ENCODE results near the gene CAMSAP1. TPM values are rescaled to one million over a fixed set of nuclear protein-coding genes. Genes with fewer than 3 reads are reported as not detected.

CAMSAP1 gene
- total and polyA plus RNA-seq, 2 of the 4 experiments (the other 2 are of a cell fraction) = 8.2 to 19.5 TPM

- no peak overlapping the region for H3K23ac ChIP-seq (ENCODE audit: low read depth, low read length)
- whole genome bisulfite sequencing, 2 experiments (ENCODE audit: extremely low coverage in 2 of 2, insufficient read length in 1 of 2) = 33% methylated on average over 1 of the region's 19 CpGs; no CpG with 5 or more reads in 1 of the 2 experiments
- no peak overlapping the region for H2BK15ac ChIP-seq (ENCODE audit: low read depth, low read length)
- no peak for ATAC-seq (ENCODE audit: low read depth)
- no peaks in the 10 kb centered on the region for H3K9me3 ChIP-seq (ENCODE audit: control insufficient read depth, insufficient read depth, low read length)
- no peak overlapping the region for H4K5ac ChIP-seq (ENCODE audit: low read depth, low read length)
- H2BK120ac ChIP-seq (ENCODE audit: low read depth, low read length) = no peak overlapping the region
- H2BK20ac ChIP-seq (ENCODE audit: low read depth, low read length) = no peak overlapping the region
- H3K18ac ChIP-seq (ENCODE audit: low read depth, low read length) = no peak overlapping the region
- DNase-seq = no peak
- H3K79me1 ChIP-seq (ENCODE audit: low read depth in 1 of 2, low read length in 2 of 2) = no peaks in the 10 kb centered on the region
- H3K4me3 ChIP-seq (ENCODE audit: insufficient read depth, low read depth, low read length) = no peak overlapping the region
- no peaks in the 10 kb centered on the region for H3K36me3 ChIP-seq (ENCODE audit: control insufficient read depth, insufficient read depth, low read length)
- no peak overlapping the region for H2AFZ ChIP-seq (replicated peaks; ENCODE audit: low read length, poor library complexity)
- peaks cover 15% of the 10 kb centered on the region; the same call in 1 of the 2 replicates for H3K27me3 ChIP-seq (ENCODE audit: control insufficient read depth, insufficient read depth, low read length)
- H4K20me1 ChIP-seq (ENCODE audit: insufficient read depth, low read length) = no peaks in the 10 kb centered on the region
- no peak overlapping the region for H4K91ac ChIP-seq (ENCODE audit: insufficient read depth, low read depth, low read length)
- peaks cover 5% of the 10 kb centered on the region; the same call in 1 of the 2 replicates for H3K9me1 ChIP-seq (ENCODE audit: insufficient read depth, low read length)
- no peak overlapping the region for H2BK5ac ChIP-seq (ENCODE audit: low read depth, low read length, poor library complexity, severe bottlenecking)
- no peak overlapping the region for H3K27ac ChIP-seq (ENCODE audit: insufficient read depth, low read length)
- H3K4me2 ChIP-seq (ENCODE audit: low read depth, low read length) = no peak overlapping the region
- no peak overlapping the region for H4K8ac ChIP-seq (ENCODE audit: low read depth in 2 of 2, low read length in 2 of 2)
- no peak overlapping the region for H3K56ac ChIP-seq (ENCODE audit: extremely low read depth, insufficient read depth, low read length)
- in situ Hi-C loops (cut with MboI; ENCODE audit: low sequenced_read_pairs) = no loop called here
- intact Hi-C loops (cut with micrococcal nuclease) = no loop called here
- no peaks in the 10 kb centered on the region for H3K4me1 ChIP-seq (ENCODE audit: control insufficient read depth, insufficient read depth, low read length)
- no peak overlapping the region for H3K14ac ChIP-seq (replicated peaks; ENCODE audit: low read depth, low read length)
- no peak overlapping the region for H3K9ac ChIP-seq (ENCODE audit: low read depth, low read length)
- H2AK5ac ChIP-seq (ENCODE audit: low read depth, low read length) = no peak overlapping the region
- ChIA-PET POLR2A (ENCODE audit: unreplicated experiment) (no interaction called here), CTCF (no interaction called here)
- no TSS peak for BruUV-seq (replicated peaks)
- TF ChIP-seq USF2 (IDR thresholded peaks at IDR 0.05; ENCODE audit: low read depth, low read length) (no peak), POLR2A (IDR thresholded peaks at IDR 0.05; ENCODE audit: low read depth, low read length) (no peak), RAD21 (IDR thresholded peaks at IDR 0.05; ENCODE audit: low read length) (no peak), FOS (IDR thresholded peaks at IDR 0.05; ENCODE audit: low read depth, low read length) (no peak), CHD1 (IDR thresholded peaks at IDR 0.05; ENCODE audit: low read depth, low read length) (no peak), NFE2L2 (IDR thresholded peaks at IDR 0.05; ENCODE audit: low read depth, low read length) (no peak), SMC3 (IDR thresholded peaks at IDR 0.05; ENCODE audit: low read depth, low read length) (no peak), RCOR1 (IDR thresholded peaks at IDR 0.05; ENCODE audit: insufficient replicate concordance, low read length) (no peak), CTCF (conservative IDR thresholded peaks at IDR 0.05; ENCODE audit: low read depth, low read length) (no peak), MAZ (IDR thresholded peaks at IDR 0.05; ENCODE audit: borderline replicate concordance, low read depth, low read length) (no peak), MXI1 (IDR thresholded peaks at IDR 0.05; ENCODE audit: borderline replicate concordance, low read depth, low read length) (no peak), ELK1 (IDR thresholded peaks at IDR 0.05; ENCODE audit: borderline replicate concordance, low read depth, low read length) (no peak)
- H3K4ac ChIP-seq (ENCODE audit: low read depth, low read length) = no peak overlapping the region
- dilution Hi-C loops (cut with HindIII; ENCODE audit: low sequenced_read_pairs, unreplicated experiment) = no loop called here
- H2AK9ac ChIP-seq (replicated peaks; ENCODE audit: low read depth, low read length, poor library complexity) = no peak overlapping the region
Observed at GRCh38 chr9:135778421-135778820, 128.9 kb downstream of the CAMSAP1 start.

Measured in IMR-90 (cell line).